HepG2 (cell line): Measurements from ENCODE around the gene KLRK1. TPM values are rescaled to one million over a fixed set of nuclear protein-coding genes. Genes with fewer than 3 reads are reported as not detected.

ENCODE experiments used
- AFF4 ChIP-seq: sonication (generic); formaldehyde crosslinking; IDR thresholded peaks from 2 replicates; pipeline ENCODE4 v1.4.0; 2020; ENCODE audit warnings: missing genetic modification reagents
- CEBPB ChIP-seq: IDR thresholded peaks from 2 replicates; pipeline ENCODE4 v1.6.1; 2011; ENCODE audit warnings: low read depth, low read length, improper control_type of control experiment, borderline replicate concordance
- ESRRA ChIP-seq: sonication (generic); formaldehyde crosslinking; IDR thresholded peaks from 2 replicates; pipeline ENCODE4 v1.5.1; 2020; ENCODE audit warnings: mild to moderate bottlenecking, low read depth, missing genetic modification reagents
- FOXA3 ChIP-seq: IDR thresholded peaks from 2 replicates; pipeline ENCODE4 v1.6.1; 2016; ENCODE audit warnings: missing genetic modification reagents, missing compliant biosample characterization
- KAT8 ChIP-seq: IDR thresholded peaks from 2 replicates; pipeline ENCODE4 v1.6.1; 2016; ENCODE audit warnings: missing genetic modification reagents, missing compliant biosample characterization
- MBNL3 ChIP-seq: fragments of 250-450 bp; sonication (Bioruptor Pico); conservative IDR thresholded peaks from 2 replicates; pipeline ENCODE4 v1.8.0; 2022; ENCODE audit warnings: mild to moderate bottlenecking, inconsistent platforms
- PCBP1 ChIP-seq: fragments of 200-400 bp; formaldehyde crosslinking; IDR thresholded peaks from 2 replicates; pipeline ENCODE4 v1.6.1; 2017; ENCODE audit warnings: mild to moderate bottlenecking, low read depth, low read length, borderline replicate concordance
- REL ChIP-seq: sonication (generic); formaldehyde crosslinking; conservative IDR thresholded peaks from 2 replicates; pipeline ENCODE4 v1.8.0; 2022; ENCODE audit warnings: mild to moderate bottlenecking, missing genetic modification reagents, moderate library complexity
- ZNF510 ChIP-seq: sonication (generic); formaldehyde crosslinking; IDR thresholded peaks from 2 replicates; pipeline ENCODE4 v1.4.0; 2020; ENCODE audit warnings: low read depth, mild to moderate bottlenecking, missing genetic modification reagents
- ZNF609 ChIP-seq: sonication (generic); formaldehyde crosslinking; IDR thresholded peaks from 2 replicates; pipeline ENCODE4 v1.4.0; 2020; ENCODE audit warnings: mild to moderate bottlenecking, missing genetic modification reagents, borderline replicate concordance
- polyA plus RNA-seq, 8 experiments: library from polyadenylated mRNA; depleted of rRNA in 3 of 8; stranded (reverse) in 7 of 8; unstranded in 1 of 8; fragments of >200 nt; fragmentation: Illumina TruSeq in 4 of 8; extraction: Trizol in 4 of 8; gene quantifications; 2 replicates each; pipeline versions ENCODE4 v1.2.1 to v1.2.3, GENCODE V29; 2011 to 2016; ENCODE audit warnings: low read depth in 4 of 8, missing spikeins in 1 of 8, mixed read lengths in 1 of 8; ENCODE audit not compliant: insufficient read depth in 1 of 8
- total RNA-seq, 5 experiments: library from RNA; depleted of rRNA; stranded (reverse); fragments of >200 nt; fragmentation: Illumina TruSeq; extraction: Trizol; gene quantifications; 2 replicates each; pipeline ENCODE4 v1.2.3, GENCODE V29; 2016; ENCODE audit warnings: low read depth in 1 of 5
- TF ChIP-seq, protein P1 (sequence below), 2 experiments: sonication (generic) in 1 of 2; formaldehyde crosslinking in 1 of 2; IDR thresholded peaks; 2 replicates each; pipeline versions ENCODE4 v1.6.1 to v1.9.0; 2014 to 2022; ENCODE audit warnings: antibody characterized with exemption in 1 of 2, borderline replicate concordance in 1 of 2, inconsistent platforms in 1 of 2, low read depth in 1 of 2, missing genetic modification reagents in 1 of 2
- TF ChIP-seq, protein P2 (sequence below): sonication (generic); formaldehyde crosslinking; IDR thresholded peaks from 2 replicates; pipeline ENCODE4 v1.8.0; 2022; ENCODE audit warnings: missing genetic modification reagents, mild to moderate bottlenecking, borderline replicate concordance

The KLRK1 gene
- total and polyA plus RNA-seq, 2 of the 13 experiments (the other 11 are each of a cell fraction or from before 2014, with no cell fraction given) = not detected

DNA sequence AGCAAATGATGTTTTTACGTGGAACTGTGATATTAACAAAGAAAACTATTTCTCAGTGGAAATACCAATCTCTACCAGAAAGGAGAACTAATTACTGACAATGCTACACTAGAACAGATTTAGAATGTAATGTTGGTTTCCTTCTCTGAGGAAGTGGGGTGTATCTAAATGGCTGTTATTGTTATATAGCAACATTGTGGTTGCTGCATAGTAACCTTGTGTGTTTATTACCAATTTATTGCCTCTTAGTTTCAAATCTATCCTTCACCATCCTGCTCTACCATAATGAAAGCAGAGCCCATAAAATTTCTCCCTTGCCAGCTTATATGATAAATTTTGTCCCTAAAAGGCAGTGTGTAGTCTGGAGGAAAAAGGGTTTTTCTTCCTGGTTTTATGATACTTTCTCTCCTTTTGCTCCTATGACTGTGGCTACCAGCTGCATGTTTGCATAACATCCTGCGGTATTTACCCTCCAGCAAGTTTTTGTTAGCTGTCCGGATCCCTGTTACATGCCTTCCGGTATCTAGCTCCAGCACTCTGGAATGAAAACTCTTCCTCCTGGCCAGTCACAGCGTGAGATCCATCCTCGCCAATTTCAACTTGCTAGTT lies 5.7 kb upstream of the KLRK1 start (continued):
- TF ChIP-seq AFF4 (CRISPR knock-in tag) (no peak), CEBPB (peak; percentile 67; the same call in 1 of the 2 replicates), PCBP1 (no peak), ZNF510 (no peak), ZNF609 (CRISPR knock-in tag) (no peak), MBNL3 (CRISPR knock-in tag) (no peak), ESRRA (no peak), KAT8 (CRISPR knock-in tag) (peak; percentile 58; the same call in 1 of the 2 replicates), FOXA3 (CRISPR knock-in tag) (peak; percentile 91), REL (CRISPR knock-in tag) (no peak)
- TF ChIP-seq, protein P1, sequence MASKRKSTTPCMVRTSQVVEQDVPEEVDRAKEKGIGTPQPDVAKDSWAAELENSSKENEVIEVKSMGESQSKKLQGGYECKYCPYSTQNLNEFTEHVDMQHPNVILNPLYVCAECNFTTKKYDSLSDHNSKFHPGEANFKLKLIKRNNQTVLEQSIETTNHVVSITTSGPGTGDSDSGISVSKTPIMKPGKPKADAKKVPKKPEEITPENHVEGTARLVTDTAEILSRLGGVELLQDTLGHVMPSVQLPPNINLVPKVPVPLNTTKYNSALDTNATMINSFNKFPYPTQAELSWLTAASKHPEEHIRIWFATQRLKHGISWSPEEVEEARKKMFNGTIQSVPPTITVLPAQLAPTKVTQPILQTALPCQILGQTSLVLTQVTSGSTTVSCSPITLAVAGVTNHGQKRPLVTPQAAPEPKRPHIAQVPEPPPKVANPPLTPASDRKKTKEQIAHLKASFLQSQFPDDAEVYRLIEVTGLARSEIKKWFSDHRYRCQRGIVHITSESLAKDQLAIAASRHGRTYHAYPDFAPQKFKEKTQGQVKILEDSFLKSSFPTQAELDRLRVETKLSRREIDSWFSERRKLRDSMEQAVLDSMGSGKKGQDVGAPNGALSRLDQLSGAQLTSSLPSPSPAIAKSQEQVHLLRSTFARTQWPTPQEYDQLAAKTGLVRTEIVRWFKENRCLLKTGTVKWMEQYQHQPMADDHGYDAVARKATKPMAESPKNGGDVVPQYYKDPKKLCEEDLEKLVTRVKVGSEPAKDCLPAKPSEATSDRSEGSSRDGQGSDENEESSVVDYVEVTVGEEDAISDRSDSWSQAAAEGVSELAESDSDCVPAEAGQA (IDR thresholded peaks at IDR 0.05; ENCODE audit: low read depth) = no peak
- TF ChIP-seq, protein P1 (CRISPR knock-in tag; IDR thresholded peaks at IDR 0.05; ENCODE audit: borderline replicate concordance) = no peak
- TF ChIP-seq, protein P2, sequence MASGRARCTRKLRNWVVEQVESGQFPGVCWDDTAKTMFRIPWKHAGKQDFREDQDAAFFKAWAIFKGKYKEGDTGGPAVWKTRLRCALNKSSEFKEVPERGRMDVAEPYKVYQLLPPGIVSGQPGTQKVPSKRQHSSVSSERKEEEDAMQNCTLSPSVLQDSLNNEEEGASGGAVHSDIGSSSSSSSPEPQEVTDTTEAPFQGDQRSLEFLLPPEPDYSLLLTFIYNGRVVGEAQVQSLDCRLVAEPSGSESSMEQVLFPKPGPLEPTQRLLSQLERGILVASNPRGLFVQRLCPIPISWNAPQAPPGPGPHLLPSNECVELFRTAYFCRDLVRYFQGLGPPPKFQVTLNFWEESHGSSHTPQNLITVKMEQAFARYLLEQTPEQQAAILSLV (CRISPR knock-in tag) = no peak
